PFSK-1 (cell line): Measurements from ENCODE around the gene RETSAT.

Experiments used
- FOXP2 ChIP-seq: optimal IDR thresholded peaks from 2 replicates; pipeline ENCODE3; 2011; ENCODE audit warnings: borderline replicate concordance, control low read depth, inconsistent platforms; ENCODE audit not compliant: insufficient read depth; ENCODE audit errors: extremely low read length, extremely low read depth
- POLR2AphosphoS5 ChIP-seq: IDR thresholded peaks from 2 replicates; pipeline ENCODE4 v1.6.1; 2012; ENCODE audit warnings: low read depth, mild to moderate bottlenecking, control low read depth, low read length, moderate library complexity
- SIN3A ChIP-seq: IDR thresholded peaks from 2 replicates; pipeline ENCODE4 v1.6.1; 2012; ENCODE audit warnings: mild to moderate bottlenecking, low read length, moderate library complexity, borderline replicate concordance; ENCODE audit not compliant: insufficient read depth
- TAF1 ChIP-seq: IDR thresholded peaks from 2 replicates; pipeline ENCODE4 v1.6.1; 2012; ENCODE audit warnings: low read length, control low read depth, borderline replicate concordance; ENCODE audit not compliant: insufficient read depth
- TF ChIP-seq, protein P1 (sequence below), 2 experiments: IDR thresholded peaks; 2 replicates each; pipeline versions ENCODE4 v1.6.1 to v1.8.0; 2011 to 2012; ENCODE audit warnings: low read depth in 2 of 2, low read length in 2 of 2, control low read depth in 1 of 2, inconsistent platforms in 1 of 2, mild to moderate bottlenecking in 1 of 2, moderate library complexity in 1 of 2; ENCODE audit not compliant: insufficient read depth in 1 of 2

The RETSAT gene

DNA sequence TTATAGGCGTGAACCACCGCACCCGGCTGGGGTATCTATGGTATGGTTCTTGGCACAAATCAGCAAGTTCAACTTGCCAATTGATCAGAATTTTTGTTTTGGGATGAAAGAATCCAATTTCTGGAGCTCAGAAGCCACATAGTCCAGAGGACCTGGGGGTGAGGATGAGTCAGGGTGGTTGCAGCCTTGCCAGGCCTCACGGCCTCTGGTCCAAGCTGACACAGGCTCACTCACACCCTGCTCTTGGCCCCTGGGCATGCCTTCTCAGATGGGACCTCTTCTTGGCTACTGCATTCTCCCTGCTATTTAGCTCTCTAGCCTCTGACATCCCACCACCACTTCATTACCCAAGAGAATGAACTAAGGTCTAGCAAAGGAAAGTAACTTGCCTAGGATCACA is 39.5 kb upstream of the RETSAT start:
- TF ChIP-seq, protein P1, sequence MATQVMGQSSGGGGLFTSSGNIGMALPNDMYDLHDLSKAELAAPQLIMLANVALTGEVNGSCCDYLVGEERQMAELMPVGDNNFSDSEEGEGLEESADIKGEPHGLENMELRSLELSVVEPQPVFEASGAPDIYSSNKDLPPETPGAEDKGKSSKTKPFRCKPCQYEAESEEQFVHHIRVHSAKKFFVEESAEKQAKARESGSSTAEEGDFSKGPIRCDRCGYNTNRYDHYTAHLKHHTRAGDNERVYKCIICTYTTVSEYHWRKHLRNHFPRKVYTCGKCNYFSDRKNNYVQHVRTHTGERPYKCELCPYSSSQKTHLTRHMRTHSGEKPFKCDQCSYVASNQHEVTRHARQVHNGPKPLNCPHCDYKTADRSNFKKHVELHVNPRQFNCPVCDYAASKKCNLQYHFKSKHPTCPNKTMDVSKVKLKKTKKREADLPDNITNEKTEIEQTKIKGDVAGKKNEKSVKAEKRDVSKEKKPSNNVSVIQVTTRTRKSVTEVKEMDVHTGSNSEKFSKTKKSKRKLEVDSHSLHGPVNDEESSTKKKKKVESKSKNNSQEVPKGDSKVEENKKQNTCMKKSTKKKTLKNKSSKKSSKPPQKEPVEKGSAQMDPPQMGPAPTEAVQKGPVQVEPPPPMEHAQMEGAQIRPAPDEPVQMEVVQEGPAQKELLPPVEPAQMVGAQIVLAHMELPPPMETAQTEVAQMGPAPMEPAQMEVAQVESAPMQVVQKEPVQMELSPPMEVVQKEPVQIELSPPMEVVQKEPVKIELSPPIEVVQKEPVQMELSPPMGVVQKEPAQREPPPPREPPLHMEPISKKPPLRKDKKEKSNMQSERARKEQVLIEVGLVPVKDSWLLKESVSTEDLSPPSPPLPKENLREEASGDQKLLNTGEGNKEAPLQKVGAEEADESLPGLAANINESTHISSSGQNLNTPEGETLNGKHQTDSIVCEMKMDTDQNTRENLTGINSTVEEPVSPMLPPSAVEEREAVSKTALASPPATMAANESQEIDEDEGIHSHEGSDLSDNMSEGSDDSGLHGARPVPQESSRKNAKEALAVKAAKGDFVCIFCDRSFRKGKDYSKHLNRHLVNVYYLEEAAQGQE (IDR thresholded peaks at IDR 0.05; ENCODE audit: insufficient read depth in 1 of 2, low read depth in 2 of 2, low read length in 2 of 2) = no peak
- TF ChIP-seq TAF1 (no peak), FOXP2 (no peak), POLR2AphosphoS5 (no peak)

DNA sequence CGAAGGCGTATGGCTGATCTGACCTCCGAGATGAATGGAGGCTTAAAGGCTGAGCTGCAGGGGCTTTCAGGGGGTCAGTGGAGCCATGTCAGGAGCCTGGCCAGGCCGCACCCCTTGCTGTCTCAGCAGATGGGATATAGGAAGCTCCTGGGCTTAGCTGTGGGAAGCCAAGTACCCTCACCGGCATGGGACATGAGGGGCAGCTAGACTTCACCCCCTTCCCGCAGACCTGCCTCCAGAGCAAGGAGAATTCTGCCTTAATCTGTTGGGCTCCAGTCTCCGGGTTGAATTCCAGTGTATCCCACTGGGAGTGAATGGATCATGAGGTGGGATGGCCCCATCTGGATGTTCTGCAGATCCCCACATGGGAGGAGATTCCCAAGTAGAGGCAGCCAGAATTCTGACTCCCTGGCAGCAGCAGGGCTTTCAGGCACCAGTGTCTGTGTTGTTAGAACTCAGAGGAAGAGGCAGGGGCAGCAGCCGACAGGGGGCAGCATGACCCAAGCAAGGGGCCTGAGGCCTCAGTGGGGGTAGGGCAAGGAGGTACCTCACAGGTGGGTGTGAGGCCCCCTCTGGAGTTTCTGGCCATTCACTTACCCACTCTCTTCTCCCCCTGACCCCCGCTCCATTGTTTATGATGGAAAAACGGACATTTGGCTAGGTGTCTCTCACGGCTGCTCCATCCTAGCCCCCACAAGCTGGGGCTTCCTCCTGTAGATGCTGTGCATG is 36.8 kb upstream of the RETSAT start:
- TF ChIP-seq FOXP2 = no peak
- no peak for TF ChIP-seq POLR2AphosphoS5
- TF ChIP-seq, protein P1 (IDR thresholded peaks at IDR 0.05; ENCODE audit: insufficient read depth in 1 of 2, low read depth in 2 of 2, low read length in 2 of 2) = no peak
- no peak for TF ChIP-seq TAF1
- TF ChIP-seq SIN3A = no peak

DNA sequence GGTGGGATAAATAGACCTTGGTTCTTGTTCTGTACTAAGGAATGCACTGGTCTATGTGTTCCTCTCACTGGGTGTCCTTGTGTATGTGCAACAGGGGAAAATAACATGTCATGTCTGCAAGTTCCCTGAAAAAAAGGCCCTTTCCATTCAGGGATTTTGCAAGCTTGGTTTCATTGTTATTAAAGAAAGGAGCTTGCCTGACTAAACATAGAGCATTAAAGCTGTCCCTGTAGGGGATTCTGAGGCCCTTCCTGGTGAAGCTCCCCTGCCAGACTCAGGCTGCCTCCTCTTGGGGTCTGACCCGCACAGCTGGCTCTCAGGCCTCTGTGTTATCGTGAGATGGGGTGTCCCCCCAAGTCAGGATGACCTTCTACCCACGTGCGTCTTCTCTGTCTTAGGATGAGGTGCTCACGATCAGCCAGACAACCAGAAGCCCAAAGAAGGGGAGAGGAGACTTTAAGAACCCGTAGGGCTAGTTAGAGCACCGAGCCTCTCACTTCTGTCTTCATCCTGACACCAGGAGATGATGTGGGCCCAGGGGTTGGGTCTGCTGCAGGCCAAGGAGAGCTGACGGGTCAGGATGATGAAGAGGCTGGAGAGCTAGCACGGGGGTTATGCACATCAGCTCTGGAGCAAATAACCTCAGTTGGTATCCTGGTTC is 34.7 kb upstream of the RETSAT start:
- TF ChIP-seq, protein P1 (IDR thresholded peaks at IDR 0.05; ENCODE audit: insufficient read depth in 1 of 2, low read depth in 2 of 2, low read length in 2 of 2) = no peak
- TF ChIP-seq FOXP2 = no peak
- no peak for TF ChIP-seq TAF1
- TF ChIP-seq SIN3A = no peak
- no peak for TF ChIP-seq POLR2AphosphoS5

DNA sequence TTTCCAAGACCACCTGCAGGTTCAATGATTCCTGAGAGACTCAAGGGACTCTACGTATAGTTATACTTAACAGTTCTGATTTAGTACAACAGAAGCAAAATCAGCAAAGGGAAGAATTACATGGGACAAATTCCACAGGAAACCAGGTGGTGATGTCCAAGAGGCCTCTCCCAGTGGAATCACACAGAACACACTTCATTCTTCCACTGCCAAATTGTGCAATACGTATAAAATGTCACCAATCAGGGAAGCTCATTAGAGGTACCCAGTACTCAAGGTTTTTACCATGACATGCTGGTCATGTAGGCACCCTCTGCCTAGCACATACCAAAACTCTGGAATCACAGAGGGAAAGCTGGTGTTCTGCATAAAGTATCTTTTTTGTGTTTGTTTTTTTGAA is 33.4 kb upstream of the RETSAT start:
- TF ChIP-seq POLR2AphosphoS5 = no peak
- TF ChIP-seq FOXP2 = no peak
- TF ChIP-seq, protein P1 (IDR thresholded peaks at IDR 0.05; ENCODE audit: insufficient read depth in 1 of 2, low read depth in 2 of 2, low read length in 2 of 2) = no peak
- no peak for TF ChIP-seq TAF1
